BJ (cell line): ENCODE results near the gene AMOTL1. TPM values are rescaled to one million over a fixed set of nuclear protein-coding genes. Genes with fewer than 3 reads are reported as not detected.

Experiments
- CTCF ChIA-PET: fragments of 350-600 bp; formaldehyde crosslinking; extraction: SDS; loops from one replicate; lab custom pipeline; 2021; ENCODE audit warnings: antibody characterized with exemption, inconsistent platforms; lab: Yijun Ruan, JAX
- POLR2A ChIA-PET: fragments of 300-600 bp; sonication (Branson Sonifier 250); formaldehyde crosslinking; extraction: SDS; loops from one replicate; lab custom pipeline; 2021; ENCODE audit warnings: antibody characterized with exemption; lab: Charles Lee
- DNase-seq: peaks from one replicate; pipeline ENCODE4 v3.0.0-alpha.2; 2011; ENCODE audit warnings: low read depth
- H3K27me3 ChIP-seq: 2 replicates; pipeline ENCODE4 v1.6.0; 2011; ENCODE audit warnings: low read length; ENCODE audit not compliant: control insufficient read depth, insufficient read depth
- H3K36me3 ChIP-seq: 2 replicates; pipeline ENCODE4 v1.5.1; 2011; ENCODE audit warnings: low read length; ENCODE audit not compliant: control insufficient read depth, insufficient read depth
- H3K4me3 ChIP-seq: 2 replicates; pipeline ENCODE4 v1.5.1; 2011; ENCODE audit warnings: low read depth, mild to moderate bottlenecking, control low read depth, low read length
- polyA minus RNA-seq: library from RNA; depleted of rRNA, polyadenylated mRNA; stranded (reverse); fragments of >200 nt; gene quantifications from 2 replicates; pipeline ENCODE4 v1.2.3, GENCODE V29; 2011; rRNA and poly(A)+ RNA removed
- polyA plus RNA-seq: library from polyadenylated mRNA; depleted of rRNA; stranded (reverse); fragments of >200 nt; gene quantifications from 2 replicates; pipeline ENCODE4 v1.2.3, GENCODE V29; 2011; rRNA removed
- TF ChIP-seq, protein P1 (sequence below): IDR thresholded peaks from 2 replicates; pipeline ENCODE4 v1.5.1; 2011; ENCODE audit warnings: low read depth, mild to moderate bottlenecking, control low read depth, inconsistent platforms, low read length, moderate library complexity; ENCODE audit not compliant: insufficient read depth

AMOTL1 gene, protein sequence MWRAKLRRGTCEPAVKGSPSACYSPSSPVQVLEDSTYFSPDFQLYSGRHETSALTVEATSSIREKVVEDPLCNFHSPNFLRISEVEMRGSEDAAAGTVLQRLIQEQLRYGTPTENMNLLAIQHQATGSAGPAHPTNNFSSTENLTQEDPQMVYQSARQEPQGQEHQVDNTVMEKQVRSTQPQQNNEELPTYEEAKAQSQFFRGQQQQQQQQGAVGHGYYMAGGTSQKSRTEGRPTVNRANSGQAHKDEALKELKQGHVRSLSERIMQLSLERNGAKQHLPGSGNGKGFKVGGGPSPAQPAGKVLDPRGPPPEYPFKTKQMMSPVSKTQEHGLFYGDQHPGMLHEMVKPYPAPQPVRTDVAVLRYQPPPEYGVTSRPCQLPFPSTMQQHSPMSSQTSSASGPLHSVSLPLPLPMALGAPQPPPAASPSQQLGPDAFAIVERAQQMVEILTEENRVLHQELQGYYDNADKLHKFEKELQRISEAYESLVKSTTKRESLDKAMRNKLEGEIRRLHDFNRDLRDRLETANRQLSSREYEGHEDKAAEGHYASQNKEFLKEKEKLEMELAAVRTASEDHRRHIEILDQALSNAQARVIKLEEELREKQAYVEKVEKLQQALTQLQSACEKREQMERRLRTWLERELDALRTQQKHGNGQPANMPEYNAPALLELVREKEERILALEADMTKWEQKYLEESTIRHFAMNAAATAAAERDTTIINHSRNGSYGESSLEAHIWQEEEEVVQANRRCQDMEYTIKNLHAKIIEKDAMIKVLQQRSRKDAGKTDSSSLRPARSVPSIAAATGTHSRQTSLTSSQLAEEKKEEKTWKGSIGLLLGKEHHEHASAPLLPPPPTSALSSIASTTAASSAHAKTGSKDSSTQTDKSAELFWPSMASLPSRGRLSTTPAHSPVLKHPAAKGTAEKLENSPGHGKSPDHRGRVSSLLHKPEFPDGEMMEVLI
- polyA plus RNA-seq (21.5 and 25.5 TPM in 2 replicates), polyA minus RNA-seq (37.6 and 44.4 TPM in 2 replicates)

DNA sequence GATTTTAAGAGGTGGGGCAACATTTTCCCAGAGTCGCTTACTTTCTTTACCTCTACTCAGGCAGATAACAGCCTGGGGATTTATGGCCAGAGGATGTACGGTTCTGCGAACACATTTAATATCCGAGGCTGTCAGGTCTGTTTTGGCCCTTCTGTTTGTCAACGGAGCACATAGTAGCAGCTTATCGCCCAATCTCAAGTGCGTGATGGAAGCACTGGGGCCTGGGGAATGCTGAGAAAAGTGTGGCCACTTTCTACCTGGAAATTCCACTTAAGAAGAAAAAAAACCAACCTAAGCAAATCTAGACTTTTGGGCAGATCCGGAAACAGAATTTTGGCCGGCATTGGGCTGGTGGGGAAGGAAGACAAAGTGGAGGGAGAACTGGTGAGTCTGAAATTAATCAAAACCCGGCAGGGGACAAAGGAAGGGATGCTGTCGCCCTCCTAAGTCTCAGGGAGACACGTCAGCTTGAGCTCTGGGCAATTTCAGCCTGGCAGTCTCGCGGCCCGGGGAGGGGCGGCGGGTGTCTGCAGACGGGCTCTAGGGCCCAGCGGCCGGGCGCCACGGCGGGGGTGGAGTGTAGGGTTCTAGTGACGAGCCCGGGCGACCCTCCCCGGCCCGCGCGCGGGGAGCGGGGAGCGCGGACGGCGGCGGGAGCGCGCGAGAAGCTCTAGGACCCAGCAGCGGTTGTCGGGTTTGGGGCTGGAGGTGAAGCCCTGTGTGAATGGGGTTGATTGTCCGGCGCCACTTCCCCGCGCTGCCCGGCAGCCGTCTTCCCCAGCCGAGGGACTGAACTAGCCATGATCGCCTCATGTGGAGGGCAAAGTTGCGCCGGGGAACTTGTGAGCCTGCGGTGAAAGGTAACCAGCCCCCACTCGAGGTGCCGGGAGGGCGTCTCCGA, at the start of gene AMOTL1:
AMOTL1 (plus strand) TSS at position 656 of the 901 bp plus-strand sequence; CDS start at position 812, 156 bp downstream.
- no peak for DNase-seq
- Histone ChIP-seq H3K36me3 (no peaks in the 10 kb centered on the region), H3K4me3 (peak within 1 kb of the TSS; percentile 56), H3K27me3 (no peaks in the 10 kb centered on the region)
- POLR2A ChIA-PET = interaction anchor here (0.6 kb wide), 4 partner anchors 27 to 1517 kb away, joined by 3 to 4 read pairs (median 3); no protein-coding TSS in a partner anchor
- CTCF ChIA-PET = interaction anchor here (0.8 to 3.7 kb wide), 4 partner anchors 10 to 145 kb away, joined by 4 to 24 read pairs (median 4); no protein-coding TSS in a partner anchor
- TF ChIP-seq, protein P1, sequence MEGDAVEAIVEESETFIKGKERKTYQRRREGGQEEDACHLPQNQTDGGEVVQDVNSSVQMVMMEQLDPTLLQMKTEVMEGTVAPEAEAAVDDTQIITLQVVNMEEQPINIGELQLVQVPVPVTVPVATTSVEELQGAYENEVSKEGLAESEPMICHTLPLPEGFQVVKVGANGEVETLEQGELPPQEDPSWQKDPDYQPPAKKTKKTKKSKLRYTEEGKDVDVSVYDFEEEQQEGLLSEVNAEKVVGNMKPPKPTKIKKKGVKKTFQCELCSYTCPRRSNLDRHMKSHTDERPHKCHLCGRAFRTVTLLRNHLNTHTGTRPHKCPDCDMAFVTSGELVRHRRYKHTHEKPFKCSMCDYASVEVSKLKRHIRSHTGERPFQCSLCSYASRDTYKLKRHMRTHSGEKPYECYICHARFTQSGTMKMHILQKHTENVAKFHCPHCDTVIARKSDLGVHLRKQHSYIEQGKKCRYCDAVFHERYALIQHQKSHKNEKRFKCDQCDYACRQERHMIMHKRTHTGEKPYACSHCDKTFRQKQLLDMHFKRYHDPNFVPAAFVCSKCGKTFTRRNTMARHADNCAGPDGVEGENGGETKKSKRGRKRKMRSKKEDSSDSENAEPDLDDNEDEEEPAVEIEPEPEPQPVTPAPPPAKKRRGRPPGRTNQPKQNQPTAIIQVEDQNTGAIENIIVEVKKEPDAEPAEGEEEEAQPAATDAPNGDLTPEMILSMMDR = 0 out of 2 replicates have a peak, but pooled peaks have one; percentile 7

DNA sequence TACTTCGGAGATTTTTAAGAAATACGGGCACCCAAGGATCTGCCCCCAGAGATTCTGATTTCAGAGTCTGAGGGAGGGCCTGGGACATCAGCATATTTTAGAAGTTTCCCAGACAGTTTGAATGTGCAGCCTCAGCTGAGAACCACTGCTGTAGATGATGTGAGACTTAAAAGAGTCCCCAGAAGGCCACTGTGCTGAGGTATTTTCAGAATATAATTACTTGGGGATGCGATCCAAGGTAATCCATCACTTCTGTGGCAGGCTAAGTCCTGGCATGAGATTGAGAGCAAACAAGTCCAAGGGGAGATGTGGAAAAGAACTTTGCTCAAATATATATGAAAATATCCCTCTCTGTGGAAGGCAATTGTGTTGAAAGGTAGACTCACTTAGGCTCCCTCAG, 48.3 kb upstream of the AMOTL1 start:
- TF ChIP-seq, protein P1 = no peak
- Histone ChIP-seq H3K27me3 (peaks cover 6% of the 10 kb centered on the region; the same call in 1 of the 2 replicates), H3K4me3 (no peak overlapping the region), H3K36me3 (no peaks in the 10 kb centered on the region)
- ChIA-PET CTCF (interaction anchor here (1.3 kb wide), 1 partner anchor 40 kb away, joined by 3 read pairs; no protein-coding TSS in a partner anchor), POLR2A (no interaction called here)
- no peak for DNase-seq

DNA sequence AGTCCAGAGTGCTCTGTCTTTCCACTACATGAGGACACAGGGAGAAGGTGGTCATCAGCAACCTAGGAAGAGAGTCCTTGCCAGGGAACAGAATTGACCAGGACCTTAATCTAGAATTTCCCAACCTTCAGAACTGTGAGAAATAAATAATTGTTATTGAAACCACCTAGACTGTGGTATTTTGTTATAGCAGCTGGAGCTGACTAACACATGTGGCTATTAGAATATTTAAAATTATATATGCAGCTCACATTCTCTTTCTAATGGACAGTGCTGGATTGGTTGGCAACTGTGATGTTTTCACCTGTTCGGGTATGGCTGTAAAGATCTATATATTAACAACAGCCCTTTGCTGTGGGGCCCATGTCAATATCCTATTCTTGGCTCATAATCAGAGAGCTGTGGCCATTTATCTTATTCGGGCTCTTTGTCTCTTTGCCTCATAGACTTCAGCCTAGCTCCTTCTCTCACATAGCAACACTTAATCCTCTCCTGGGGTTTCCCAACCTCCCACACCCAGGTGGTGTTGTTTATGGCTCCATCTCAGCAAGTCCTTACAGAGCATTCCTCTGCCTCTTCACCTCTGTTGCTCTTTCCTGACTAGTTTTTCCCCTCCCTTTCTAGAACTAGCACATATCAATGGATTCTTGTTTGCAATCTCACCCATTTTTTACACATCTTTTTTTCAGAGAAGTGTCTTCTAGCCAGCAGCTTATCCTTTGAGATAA, 46.4 kb upstream of the AMOTL1 start:
- Histone ChIP-seq H3K4me3 (no peak overlapping the region), H3K27me3 (peaks cover 3% of the 10 kb centered on the region; the same call in 1 of the 2 replicates), H3K36me3 (no peaks in the 10 kb centered on the region)
- ChIA-PET CTCF (interaction anchor here (0.9 kb wide), 1 partner anchor 10 kb away, joined by 3 read pairs; no protein-coding TSS in a partner anchor), POLR2A (no interaction called here)
- no peak for DNase-seq
- TF ChIP-seq, protein P1 = no peak

DNA sequence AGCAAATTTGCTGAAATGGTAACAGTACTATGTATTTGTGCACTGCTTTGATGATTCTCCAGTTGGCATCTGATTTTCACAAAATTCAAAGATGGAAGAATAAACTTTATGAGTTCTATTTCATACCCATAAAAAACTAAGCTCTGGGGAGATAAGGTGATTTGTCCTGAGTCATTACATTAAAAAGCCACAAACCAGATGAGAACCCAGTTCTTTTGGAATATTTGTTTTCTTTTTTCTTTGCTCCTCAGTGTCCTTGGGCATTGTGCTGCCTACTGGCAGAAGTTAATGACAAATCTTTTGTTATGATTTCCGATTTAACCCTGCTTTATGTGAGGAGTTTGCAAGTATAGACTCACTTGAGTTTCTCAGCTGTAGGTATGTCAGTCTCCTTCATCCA, 45.4 kb upstream of the AMOTL1 start:
- no peak overlapping the region for H3K4me3 ChIP-seq
- CTCF ChIA-PET = interaction anchor here (0.6 to 1.9 kb wide), 4 partner anchors 12 to 827 kb away, joined by 3 to 5 read pairs (median 4); no protein-coding TSS in a partner anchor
- POLR2A ChIA-PET = interaction anchor here (0.6 kb wide), 1 partner anchor 21 kb away, joined by 5 read pairs; no protein-coding TSS in a partner anchor
- 0 out of 2 replicates have a peak, but pooled peaks cover 3% of the 10 kb centered on the region for H3K27me3 ChIP-seq
- TF ChIP-seq, protein P1 = no peak
- DNase-seq = no peak
- H3K36me3 ChIP-seq = no peaks in the 10 kb centered on the region
